D721Med (cell line): ENCODE results near the gene CD6.

Experiments
- DNase-seq: peaks from one replicate; pipeline ENCODE4 v3.0.0; 2011; ENCODE audit warnings: low spot score; ENCODE audit not compliant: insufficient read length
- FAIRE-seq: peaks from 2 replicates; lab custom pipeline; 2011; peaks lifted over from hg19 to GRCh38; lab: Jason Lieb, UNC
- TF ChIP-seq, protein P1 (sequence below): IDR thresholded peaks from 2 replicates; pipeline ENCODE4 v1.5.1; 2012; ENCODE audit warnings: mild to moderate bottlenecking, control low read depth; ENCODE audit not compliant: insufficient read depth; ENCODE audit errors: missing control alignments

The CD6 gene

DNA sequence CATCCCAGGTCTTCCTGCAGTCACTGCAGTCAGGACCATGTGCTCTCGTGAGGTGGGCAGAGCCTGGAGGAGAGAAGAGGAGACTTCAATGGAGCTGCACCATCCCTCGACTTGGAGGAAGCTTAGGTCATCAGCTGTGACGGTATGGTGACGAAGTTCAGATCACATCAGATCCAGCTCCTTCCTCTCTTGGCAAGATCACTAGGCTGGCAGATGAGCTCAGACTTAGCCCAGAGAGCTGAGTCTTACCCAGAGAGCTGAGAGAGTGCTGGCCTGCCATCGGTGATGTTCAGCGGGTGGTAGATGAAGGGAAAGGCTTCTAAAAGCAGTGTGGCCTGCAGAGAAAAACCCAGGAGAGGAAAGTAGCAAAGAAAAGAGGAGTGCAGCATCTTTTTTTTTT is 17.7 kb upstream of the CD6 start:
- DNase-seq (no peak), FAIRE-seq (no peak)
- TF ChIP-seq, protein P1, sequence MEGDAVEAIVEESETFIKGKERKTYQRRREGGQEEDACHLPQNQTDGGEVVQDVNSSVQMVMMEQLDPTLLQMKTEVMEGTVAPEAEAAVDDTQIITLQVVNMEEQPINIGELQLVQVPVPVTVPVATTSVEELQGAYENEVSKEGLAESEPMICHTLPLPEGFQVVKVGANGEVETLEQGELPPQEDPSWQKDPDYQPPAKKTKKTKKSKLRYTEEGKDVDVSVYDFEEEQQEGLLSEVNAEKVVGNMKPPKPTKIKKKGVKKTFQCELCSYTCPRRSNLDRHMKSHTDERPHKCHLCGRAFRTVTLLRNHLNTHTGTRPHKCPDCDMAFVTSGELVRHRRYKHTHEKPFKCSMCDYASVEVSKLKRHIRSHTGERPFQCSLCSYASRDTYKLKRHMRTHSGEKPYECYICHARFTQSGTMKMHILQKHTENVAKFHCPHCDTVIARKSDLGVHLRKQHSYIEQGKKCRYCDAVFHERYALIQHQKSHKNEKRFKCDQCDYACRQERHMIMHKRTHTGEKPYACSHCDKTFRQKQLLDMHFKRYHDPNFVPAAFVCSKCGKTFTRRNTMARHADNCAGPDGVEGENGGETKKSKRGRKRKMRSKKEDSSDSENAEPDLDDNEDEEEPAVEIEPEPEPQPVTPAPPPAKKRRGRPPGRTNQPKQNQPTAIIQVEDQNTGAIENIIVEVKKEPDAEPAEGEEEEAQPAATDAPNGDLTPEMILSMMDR, result no peak

DNA sequence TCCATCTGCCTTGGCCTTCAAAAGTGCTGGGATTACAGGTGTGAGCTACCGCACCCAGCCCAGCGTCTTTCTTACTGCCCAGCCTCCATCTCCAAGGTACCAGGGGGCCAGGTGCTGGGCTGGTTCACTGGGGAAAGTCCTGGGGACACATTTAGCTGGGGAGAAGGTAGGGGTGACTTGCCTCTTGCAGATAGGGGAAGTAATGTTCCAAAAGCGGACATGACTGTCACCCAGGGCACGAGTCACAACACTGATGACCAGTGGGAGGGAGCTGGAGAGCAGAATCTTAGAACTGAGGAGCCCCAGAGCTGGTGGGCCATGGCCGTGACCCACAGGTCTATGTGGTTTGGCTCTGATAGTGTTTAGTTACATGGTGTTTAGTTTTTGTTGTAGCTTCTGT is 17.1 kb upstream of the CD6 start:
- FAIRE-seq, result no peak
- DNase-seq, result no peak
- TF ChIP-seq, protein P1, result no peak

DNA sequence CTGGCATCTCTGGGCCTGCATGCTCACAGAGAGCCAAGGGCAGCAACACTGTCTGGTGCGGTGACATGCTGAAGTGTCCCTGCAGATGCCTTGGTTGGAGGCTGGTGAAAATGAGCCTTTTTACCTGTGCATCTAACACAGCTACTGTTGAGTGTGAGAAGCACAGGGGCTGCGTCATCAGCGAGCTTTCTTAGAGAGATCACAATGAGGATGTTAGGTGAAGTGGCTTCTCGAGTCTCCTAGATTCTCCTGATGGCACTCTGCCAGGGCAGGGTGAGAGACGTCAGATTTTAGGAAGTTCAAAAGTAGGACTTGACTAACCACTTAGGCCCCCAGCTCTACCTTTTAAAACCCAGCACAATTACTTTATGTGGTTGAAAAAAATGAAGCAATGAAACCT is 15.9 kb upstream of the CD6 start:
- FAIRE-seq, result no peak
- DNase-seq, result no peak
- TF ChIP-seq, protein P1, result no peak

DNA sequence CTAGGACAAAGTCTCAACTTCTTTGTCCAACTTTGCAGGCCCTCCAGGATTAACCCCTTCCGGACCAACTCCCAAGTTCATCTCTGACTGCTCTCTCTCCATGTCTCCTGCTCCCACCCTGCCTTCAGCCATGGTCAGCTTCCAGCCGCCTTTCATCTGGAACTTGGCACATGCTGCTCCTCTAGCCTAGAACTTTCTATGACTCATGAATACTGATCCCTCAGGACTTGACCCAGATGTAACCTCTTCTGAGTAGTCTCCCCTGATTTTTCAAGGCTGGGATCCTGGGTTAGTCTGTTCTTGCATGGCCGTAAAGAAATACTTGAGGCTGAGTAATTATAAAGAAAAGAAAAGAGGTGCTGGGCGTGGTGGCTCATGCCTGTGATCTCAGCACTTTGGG is 14.3 kb upstream of the CD6 start:
- TF ChIP-seq, protein P1, result no peak
- no peak for FAIRE-seq

DNA sequence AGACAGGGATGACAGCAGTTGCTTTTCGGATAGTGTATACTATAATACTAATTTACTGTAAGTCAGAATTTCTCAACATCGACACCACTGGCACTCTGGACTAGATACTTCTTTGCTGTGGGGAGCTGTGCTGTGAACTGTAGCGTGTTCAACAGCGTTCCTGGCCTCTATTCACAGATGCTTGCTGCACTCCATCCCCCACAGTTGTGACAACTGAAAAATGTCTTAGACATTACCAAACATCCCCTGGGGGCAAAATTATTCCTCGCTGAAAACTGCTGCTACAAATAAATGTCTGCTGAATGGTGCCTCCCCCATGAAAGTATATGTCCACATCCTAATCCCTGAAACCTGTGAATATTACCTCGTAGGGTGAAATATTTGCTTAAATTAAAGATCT is 12.0 kb upstream of the CD6 start:
- FAIRE-seq (no peak), DNase-seq (no peak)
- TF ChIP-seq, protein P1, result no peak

More for the DNA sequence above, 14.3 kb upstream of the CD6 start:
- DNase-seq, result no peak

DNA sequence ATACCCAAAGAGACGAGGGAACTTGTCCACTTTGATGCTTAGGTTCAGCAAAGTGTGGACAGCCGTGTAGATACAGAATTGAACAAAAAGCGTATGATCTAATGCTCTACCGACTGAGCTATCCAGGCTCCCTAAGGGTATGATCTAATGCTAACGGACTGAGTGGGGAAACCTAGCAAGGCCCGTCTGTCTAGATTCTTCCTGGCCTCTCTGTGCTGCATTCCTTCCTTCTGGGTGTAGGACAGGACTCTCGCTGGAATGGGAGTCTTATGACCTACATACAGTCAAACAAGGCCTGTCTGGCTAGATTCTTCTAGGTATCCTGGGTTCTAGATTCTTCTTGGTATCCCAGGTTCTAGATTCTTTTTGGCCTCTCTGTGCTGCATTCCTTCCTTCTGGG is 11.1 kb upstream of the CD6 start:
- no peak for DNase-seq
- no peak for FAIRE-seq
- TF ChIP-seq, protein P1, result no peak

DNA sequence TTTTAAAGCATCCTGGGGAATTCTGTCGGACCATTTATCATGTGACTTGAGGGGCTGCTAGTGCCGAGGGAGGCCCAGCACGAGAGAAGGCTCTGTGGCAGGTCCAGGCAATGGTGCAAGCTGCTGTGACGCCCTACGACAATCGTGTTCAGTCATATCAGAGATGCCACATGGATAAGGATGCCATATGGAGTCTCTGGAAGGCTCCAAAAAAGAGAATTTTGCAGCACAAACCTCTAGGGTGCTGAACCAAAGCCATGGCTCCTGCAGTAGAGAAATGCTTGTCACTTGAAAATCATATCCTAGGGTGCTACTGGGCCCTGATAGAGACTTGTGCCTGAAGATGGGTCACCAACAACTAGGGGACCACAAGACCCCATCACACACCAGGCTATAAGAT is 6.7 kb upstream of the CD6 start:
- DNase-seq (no peak), FAIRE-seq (no peak)
- TF ChIP-seq, protein P1, result no peak
